HG02623 (cell line): ENCODE results near the gene APC2.

Experiments
- ATAC-seq: cut with Tn5 transposase; IDR thresholded peaks from one replicate; pipeline ENCODE4 v1.9.1; 2021; ENCODE audit warnings: moderate library complexity; ENCODE audit not compliant: unreplicated experiment

The APC2 gene

DNA sequence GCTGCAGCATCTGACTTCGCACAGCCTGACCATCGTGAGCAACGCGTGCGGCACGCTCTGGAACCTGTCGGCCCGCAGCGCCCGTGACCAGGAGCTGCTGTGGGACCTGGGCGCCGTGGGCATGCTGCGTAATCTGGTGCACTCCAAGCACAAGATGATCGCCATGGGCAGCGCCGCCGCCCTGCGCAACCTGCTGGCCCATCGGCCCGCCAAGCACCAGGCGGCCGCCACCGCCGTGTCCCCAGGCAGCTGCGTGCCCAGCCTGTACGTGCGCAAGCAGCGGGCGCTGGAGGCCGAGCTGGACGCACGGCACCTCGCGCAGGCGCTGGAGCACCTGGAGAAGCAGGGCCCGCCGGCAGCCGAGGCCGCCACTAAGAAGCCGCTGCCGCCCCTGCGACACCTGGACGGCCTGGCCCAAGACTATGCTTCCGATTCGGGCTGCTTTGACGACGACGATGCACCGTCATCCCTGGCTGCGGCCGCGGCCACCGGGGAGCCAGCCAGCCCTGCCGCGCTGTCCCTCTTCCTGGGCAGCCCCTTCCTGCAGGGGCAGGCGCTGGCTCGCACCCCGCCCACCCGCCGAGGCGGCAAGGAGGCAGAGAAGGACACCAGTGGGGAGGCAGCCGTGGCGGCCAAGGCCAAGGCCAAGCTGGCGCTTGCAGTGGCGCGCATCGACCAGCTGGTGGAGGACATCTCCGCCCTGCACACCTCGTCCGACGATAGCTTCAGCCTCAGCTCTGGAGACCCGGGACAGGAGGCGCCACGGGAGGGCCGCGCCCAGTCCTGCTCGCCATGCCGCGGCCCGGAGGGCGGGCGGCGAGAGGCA lies 15.5 kb downstream of the APC2 start:
- no peak for ATAC-seq

GRCh38 chr19:1466018-1466460 lies 16.1 kb downstream of the APC2 start:
- no peak for ATAC-seq

- no peak for ATAC-seq
Measured at GRCh38 chr19:1466461-1467214, 16.7 kb downstream of the APC2 start.

DNA sequence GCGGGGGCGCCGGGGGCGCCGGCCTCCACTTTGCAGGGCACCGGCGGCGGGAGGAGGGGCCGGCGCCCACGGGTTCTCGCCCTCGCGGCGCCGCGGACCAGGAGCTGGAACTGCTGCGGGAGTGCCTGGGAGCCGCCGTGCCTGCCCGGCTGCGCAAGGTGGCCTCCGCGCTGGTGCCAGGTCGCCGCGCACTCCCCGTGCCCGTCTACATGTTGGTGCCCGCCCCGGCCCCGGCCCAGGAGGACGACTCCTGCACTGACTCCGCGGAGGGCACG lies 17.2 kb downstream of the APC2 start:
- ATAC-seq = no peak

- ATAC-seq = no peak
Measured at GRCh38 chr19:1467490-1468273, 17.8 kb downstream of the APC2 start.

- no peak for ATAC-seq
Measured at GRCh38 chr19:1468274-1468820, 18.4 kb downstream of the APC2 start.

DNA sequence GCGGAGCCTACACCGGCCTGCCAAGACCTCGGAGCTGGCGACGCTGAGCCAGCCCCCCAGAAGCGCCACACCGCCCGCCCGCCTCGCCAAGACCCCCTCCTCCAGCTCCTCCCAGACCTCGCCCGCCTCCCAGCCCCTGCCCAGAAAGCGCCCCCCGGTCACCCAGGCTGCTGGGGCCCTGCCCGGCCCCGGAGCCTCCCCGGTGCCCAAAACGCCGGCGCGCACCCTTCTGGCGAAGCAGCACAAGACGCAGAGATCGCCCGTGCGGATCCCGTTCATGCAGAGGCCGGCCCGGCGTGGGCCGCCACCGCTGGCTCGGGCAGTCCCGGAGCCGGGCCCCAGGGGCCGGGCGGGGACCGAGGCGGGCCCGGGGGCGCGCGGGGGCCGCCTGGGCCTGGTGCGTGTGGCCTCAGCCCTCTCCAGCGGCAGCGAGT lies 18.9 kb downstream of the APC2 start:
- no peak for ATAC-seq

DNA sequence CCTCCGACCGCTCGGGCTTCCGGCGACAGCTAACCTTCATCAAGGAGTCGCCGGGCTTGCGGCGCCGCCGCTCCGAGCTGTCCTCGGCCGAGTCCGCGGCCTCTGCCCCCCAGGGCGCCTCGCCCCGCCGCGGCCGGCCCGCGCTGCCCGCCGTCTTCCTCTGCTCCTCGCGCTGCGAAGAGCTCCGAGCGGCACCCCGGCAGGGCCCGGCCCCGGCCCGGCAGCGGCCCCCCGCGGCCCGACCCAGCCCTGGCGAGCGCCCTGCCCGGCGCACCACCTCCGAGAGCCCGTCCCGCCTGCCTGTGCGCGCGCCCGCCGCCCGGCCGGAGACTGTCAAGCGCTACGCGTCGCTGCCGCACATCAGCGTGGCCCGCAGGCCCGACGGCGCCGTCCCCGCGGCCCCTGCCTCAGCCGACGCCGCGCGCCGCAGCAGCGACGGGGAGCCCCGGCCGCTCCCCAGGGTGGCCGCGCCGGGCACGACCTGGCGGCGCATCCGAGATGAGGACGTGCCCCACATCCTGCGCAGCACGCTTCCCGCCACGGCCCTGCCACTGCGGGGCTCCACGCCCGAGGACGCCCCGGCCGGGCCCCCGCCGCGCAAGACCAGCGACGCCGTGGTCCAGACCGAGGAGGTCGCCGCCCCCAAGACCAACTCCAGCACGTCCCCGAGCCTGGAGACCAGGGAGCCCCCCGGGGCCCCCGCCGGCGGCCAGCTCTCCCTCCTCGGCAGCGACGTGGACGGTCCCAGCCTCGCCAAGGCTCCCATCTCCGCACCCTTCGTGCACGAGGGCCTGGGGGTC lies 19.5 kb downstream of the APC2 start:
- no peak for ATAC-seq

- no peak for ATAC-seq
Measured at GRCh38 chr19:1470055-1470304, 20.1 kb downstream of the APC2 start.

- no peak for ATAC-seq
Measured at GRCh38 chr19:1470305-1471009, 20.5 kb downstream of the APC2 start.

DNA sequence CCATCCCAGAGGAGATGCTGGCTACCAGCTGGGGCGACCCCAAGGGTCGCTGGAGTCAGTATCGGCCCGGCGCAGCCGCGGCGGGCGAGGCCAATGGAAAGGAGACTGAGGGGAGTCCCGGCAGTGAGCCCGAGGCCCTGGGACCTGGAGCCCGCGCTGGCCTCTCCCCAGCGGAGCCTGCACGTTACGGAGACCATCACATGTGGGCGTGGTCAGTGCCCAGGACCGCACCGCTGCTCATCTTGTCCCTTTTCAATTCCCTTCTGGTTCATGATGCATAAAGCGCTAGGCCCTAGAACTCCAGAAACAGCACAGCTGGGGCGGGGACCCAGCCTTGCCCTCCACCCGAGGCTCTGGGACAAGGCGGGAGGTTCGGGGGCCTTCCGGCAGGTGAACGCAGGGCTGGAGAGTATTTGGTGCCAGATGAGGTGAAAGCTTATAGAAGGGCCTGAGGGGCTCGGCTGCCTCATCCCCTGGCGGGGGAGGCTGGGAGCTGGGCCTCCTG lies 21.1 kb downstream of the APC2 start:
- no peak for ATAC-seq

GRCh38 chr19:1471515-1472160 lies 21.7 kb downstream of the APC2 start:
- no peak for ATAC-seq

DNA sequence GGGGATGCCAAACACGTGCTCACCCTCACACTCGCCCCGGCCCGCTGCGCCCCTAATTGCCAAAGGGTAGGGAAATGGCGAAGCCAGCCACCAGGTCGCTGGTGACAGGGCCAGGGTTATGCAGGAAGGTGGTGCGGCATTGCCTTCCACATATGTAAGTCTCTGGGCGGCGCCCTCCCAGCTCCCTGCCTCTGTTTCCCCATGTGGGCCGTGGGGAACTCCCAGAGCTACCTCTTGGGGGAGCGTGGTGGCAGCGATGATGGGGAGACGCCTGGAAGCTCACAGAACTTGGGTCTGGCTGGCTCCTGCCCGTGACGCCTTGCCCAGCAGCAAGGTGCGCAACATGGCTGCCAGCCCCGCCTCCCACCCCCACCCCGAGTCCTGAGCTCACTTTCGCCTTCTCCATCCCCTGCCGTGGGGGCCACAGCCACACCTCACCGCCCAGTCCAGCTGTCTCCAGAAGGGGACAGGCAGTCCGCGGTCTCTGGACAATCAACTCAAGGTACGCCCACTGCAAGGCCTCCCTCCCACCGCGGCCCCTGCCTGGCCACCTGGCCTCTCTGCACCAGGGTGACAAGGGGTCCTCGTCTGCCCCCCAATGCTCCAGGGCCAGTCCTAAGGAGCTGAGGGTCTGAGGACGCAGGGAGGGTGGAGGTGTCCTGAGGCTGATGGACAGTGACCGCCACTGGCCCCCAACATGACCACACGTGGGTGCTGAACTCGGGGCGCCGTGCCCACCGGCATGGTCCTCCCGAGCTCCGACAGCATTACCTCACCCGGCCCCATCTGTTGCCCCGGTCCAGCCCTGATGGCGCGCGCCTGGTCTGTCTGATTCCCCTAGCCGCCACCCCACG lies 22.5 kb downstream of the APC2 start:
- no peak for ATAC-seq

GRCh38 chr19:1473085-1473851 lies 23.3 kb downstream of the APC2 start:
- ATAC-seq = no peak

GRCh38 chr19:1474011-1474764 lies 24.3 kb downstream of the APC2 start:
- ATAC-seq = no peak

GRCh38 chr19:1474765-1475351 lies 24.9 kb downstream of the APC2 start:
- no peak for ATAC-seq
